HG02759 (cell line): Measurements from ENCODE around the gene MRPL48.
"Not testable (repeated sequence)": the region's sequence is repeated elsewhere in the genome, so short reads cannot be mapped to it uniquely, and the experiment has no call there.

Source experiments
- ATAC-seq: cut with Tn5 transposase; IDR thresholded peaks from one replicate; pipeline ENCODE4 v1.9.1; 2021; ENCODE audit warnings: mild to moderate bottlenecking, moderate library complexity; ENCODE audit not compliant: unreplicated experiment

Gene MRPL48

DNA sequence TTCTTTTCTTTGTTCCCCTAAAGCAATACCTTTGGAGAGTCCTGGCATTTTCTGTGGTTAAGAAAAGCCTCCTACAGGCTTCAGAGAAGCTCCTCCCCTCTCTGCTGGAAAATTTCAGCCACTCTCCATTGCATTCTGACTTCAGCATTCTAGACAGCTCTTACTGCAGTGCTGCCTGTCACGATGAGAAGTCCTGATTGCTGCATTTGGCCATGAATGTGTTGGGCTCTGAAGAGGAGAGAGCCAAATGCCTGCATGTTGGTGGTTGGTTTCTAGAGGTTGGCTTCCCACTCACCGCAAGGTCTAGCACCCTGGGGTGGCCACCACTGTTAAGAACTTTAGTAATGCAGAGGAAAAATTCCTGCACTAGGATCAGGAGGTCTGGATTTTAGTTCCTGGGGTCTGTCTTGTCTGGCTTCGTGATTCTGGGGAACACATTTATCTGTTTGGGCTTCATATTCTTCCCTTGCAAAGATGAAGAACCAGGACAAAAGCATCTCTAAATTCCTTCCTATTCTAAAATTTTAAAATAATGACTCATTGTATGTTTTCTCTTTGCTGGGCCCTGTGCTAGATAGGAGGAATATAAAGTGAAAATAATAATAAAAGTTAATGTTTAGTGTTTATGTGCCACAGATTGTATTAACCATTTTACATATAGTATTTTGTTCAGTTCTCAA lies 50.9 kb downstream of the MRPL48 start:
- ATAC-seq: no peak

DNA sequence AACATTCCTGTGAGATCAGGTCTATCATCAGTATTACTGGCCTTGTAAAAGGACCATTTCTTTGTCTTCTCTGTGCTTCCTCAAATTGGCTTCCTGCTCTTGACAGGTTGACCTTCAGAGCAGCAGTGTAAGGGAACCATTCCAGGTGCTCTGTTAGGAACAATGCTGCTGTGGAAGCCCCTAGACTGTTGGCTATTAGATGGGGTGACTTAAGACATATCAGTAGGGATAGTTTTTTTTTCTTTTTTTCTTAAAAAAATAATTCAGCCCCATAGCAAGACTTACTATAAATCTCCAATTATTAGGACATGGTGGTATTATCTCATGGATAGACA lies 51.4 kb downstream of the MRPL48 start:
- no peak for ATAC-seq

- no peak for ATAC-seq
Observed at GRCh38 chr11:73851046-73851764, 63.5 kb downstream of the MRPL48 start.

DNA sequence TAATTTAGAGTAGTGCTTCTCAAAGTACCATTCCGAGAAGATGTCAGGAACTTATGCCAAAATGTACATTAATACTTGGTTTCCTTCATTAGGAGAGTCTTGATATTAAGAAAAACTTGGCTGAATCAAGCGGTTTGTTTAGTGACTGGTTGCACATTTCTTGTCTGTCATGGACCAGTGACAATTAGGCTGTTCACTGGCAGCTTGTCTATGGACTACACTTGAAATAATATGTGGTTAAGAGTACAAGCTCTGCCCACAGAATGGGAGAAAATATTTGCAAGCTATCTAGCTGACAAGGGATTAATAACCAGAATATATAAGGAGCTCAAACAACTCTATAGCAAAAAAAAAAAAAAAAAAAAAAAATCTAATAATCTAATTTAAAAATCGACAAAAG lies 64.4 kb downstream of the MRPL48 start:
- no peak for ATAC-seq

DNA sequence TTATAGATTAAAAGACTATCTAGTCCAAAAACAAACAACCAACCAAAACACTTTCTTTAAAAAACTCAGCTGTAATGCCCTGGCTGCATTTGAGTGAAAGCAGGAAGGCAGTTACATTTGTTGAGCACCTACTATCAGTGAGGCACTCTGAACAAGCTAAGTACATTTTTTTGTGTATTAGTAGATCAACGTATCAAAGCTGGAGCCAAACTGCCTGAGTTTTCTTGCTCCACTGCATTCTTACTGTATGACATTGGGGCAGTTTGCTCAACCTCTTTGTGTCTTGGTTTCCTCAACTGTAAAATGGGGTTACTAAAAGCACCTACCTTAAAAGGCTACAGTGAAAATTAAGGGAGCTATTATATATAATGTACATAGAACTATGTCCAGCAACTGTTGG lies 67.0 kb downstream of the MRPL48 start:
- ATAC-seq: no peak

GRCh38 chr11:73856031-73856567 lies 68.4 kb downstream of the MRPL48 start:
- ATAC-seq: no peak

GRCh38 chr11:73859671-73860070 lies 72.0 kb downstream of the MRPL48 start:
- no peak for ATAC-seq

GRCh38 chr11:73860202-73860601 lies 72.5 kb downstream of the MRPL48 start:
- ATAC-seq: no peak

DNA sequence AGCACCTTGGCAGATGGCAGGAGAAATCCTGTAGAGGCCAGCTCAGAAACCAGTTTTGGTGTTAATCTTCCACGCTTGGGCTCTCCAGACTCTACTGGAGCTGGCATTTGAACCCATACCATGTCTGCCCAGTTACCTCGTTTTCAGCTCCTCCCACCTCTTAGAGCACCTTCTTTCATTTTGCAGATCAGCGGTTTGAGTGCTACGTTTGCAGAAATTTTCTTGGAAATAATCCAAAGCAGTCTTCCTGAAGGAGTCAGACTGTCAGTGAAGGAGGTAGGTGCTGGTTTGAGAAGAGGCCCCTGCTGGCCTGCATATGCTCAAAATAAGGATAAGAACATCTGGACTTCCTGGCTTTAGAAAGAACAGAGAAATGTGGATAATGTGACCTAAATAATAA lies 75.3 kb downstream of the MRPL48 start:
- ATAC-seq: no peak

DNA sequence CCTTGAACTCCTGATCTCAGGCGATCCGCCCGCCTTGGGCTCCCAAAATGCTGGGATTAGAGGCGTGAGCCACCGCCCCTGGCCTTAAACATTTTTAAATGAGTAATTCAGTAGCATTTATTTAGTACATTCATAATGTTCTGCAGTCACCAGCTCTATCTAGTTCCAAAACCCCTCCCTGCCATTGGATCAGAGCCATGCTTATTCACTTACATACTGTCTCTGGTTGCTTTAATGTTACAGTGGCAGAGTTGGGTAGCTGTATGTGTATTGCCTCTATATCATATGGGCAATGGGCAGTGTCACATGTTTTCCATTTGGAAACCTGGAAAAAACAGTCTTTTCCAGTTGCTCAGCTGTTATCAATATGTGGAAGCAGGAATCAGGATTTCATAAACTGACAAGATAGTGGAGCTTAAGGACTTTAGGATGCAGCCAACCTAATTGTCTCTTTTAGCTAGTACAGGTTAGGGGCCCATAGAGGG lies 78.5 kb downstream of the MRPL48 start:
- ATAC-seq: no peak

DNA sequence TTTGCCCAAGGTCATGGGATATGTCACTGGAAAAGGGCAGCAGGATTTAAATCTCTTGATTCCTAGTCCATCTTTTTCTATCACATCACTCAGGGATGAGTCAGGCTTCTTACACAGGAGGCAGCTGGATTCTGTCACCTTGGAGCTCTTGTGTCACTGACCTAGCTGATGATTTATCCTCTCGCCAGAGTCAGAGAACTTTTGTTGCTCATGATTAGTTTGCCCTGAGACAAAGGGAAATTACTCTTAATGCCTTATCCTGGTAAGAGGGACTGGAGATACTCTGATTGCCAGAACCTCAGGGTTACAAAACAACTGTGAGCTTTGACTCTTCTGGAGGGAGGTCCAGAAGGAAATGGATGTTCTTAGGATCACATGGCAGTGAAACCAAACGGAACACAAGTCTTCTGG lies 78.9 kb downstream of the MRPL48 start:
- no peak for ATAC-seq

- no peak for ATAC-seq
Observed at GRCh38 chr11:73869332-73869949, 81.8 kb downstream of the MRPL48 start.

DNA sequence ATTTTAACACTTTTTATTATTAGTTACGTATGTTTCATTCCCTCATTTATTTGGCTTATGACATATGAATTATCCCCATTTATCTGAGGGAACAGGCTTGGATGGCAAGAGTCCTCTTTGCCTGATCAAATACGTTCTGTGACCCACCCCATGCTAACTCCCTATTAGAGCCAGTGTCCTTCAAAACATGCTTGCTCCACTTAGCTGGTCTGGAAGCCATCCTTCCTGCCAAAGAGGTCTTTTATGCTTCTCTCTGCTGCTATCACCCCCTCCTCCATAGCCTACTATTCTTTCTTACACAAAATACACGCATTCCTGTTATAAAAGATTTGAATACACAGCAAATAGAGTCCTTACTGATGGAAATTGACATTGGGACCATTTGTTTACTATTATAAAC lies 82.6 kb downstream of the MRPL48 start:
- no peak for ATAC-seq

DNA sequence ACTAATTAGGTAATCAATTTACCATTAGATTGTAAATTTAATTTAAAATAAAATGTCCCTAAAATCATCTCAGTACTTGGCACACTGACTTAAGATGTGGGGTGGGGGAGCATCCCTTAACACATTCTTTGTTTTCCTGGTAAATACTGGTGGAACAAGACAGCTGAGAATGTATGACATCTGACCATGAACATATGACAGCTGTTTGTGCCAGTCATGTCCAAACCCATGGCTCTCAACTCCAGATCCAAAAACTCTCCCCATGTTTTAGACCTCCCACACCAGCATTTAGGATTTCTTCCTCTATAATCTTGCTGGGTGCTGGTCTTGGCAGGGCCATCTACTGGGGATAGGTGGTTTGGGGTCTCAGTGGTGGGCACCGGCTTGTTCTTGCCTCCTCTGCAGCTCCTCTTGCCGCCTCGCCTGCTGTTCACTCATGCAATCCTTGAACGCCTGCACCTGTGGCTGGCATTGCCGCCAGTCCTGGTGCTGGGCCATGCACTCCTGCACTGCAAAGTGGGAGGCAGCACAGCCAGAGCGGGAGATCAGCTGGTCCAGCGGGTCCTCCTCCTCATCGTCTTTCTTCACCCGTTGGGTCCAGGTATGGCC lies 85.2 kb downstream of the MRPL48 start:
- no peak for ATAC-seq

DNA sequence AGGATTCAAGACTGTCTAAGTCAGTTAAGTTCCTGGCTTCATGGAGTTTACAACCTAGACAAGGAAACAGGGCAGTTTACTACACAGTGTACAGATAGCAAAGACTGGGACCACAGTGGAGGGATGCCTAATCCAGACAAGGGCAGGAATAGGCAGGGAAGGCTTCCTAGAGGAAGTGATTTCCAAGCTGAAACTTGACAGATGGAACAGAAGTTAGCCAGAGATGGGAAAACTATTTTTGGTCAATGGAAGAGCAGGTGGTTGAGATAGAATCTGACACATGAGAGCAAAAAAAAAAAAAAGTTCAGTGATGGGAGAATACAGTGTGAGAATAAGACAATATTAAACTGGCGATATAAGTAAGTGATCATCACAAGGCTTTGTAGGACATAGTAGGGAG lies 87.7 kb downstream of the MRPL48 start:
- no peak for ATAC-seq

DNA sequence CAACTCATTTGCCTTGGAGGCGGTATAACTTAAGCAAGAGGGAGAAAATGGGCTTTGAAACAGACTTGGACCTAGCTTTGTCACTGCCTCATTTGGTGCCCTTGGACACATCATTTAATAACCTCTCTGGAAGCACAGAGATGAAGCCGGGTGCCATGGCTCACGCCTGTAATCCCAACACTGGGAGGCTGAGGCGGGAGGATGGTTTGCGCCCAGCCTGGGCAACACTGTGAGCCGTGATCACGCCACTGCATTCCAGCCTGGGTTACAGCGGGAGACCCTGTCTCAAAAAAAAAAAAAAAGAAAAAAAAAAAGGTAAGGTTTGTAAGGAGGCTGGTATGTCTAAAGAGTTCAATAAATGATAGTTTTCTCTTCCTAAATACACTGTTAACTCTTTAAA lies 88.2 kb downstream of the MRPL48 start:
- no peak for ATAC-seq

DNA sequence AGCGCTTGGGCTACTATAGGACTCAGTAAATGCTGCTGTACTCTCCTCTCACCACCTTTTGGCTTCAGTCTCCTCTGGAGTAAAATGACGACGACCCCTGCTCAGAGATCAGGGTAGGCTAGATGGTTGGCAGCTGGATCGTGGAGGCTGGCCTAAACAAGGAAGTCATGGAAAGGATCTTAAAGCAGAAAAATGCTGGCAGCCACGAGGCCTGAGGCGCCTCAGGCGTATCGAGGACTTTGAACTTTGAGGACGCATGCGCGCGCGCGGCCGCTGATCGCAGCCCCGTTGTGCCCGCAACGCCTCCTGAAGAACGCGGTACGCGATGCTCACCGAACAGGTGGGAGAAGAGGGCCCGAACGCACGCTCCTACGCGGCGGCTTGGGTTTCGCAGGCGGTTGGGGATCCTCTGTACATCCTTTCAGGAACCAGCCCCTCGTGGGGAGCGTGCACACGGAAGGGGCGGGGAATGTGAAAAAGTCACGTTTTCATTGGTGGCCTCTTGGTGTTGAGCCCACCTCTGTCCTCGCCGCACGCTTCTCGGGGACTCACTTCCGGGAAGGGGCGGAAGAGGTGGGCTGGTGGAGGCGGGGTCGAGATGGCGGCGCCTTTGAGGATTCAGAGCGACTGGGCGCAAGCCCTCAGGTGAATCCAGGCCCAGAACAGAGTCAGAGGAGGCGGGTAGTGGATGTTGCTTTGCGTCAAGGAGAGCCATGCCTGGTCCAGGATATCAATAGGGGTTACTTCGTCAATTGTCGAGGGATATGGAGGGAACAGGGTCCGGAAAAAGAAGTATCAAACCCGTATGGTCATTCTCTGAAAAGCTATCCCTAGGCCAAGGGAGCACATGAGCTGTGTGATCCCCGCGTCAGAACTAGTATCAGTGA lies 89.0 kb downstream of the MRPL48 start, which contains the start of the genes COA4 and PAAF1:
Gene COA4 (minus strand): TSS at position 423 of the 887 bp plus-strand sequence. CDS start 3,468 bp downstream, outside the sequence.
Gene PAAF1 (plus strand): TSS at position 576 of the 887 bp plus-strand sequence. CDS start 23 bp downstream, at position 599.
- peak; percentile 98 for ATAC-seq

DNA sequence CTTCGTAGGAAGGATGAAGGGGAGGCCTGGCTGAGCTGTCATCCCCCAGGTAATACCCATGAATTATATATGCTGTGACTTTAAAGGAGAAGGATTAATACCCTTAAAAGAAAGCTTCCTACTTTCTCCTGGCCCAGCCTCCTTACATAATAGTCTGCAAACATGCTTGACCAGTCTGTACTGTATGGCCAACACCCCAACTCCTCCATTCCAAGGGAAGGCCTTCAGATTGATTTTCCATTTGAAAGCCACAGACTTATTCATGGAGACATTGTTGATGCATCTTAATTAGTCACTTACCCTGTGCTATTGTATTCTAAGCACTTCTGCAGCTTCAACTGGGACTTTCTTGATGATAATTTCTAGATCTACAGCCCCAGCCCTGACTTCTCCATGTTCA lies 91.1 kb downstream of the MRPL48 start:
- no peak for ATAC-seq

GRCh38 chr11:73880449-73880848 lies 92.8 kb downstream of the MRPL48 start:
- ATAC-seq: not testable (repeated sequence)

- ATAC-seq: no peak
Observed at GRCh38 chr11:73883856-73884255, 96.2 kb downstream of the MRPL48 start.
